Endothelial cell of umbilical vein (primary cell): ENCODE measurements around the gene VIT. TPM values are rescaled to one million over a fixed set of nuclear protein-coding genes. Genes with fewer than 3 reads are reported as not detected.

Experiments
- BruUV-seq: library from RNA; stranded (reverse); fragments of 400-500 nt; replicated peaks from 2 replicates; lab custom pipeline; 2021; lab: Mats Ljungman, UMichigan
- CTCF ChIA-PET: fragments of 300-600, 350-600 bp; sonication (Branson Sonifier 250); formaldehyde crosslinking; loops from one replicate; lab custom pipeline; 2021; ENCODE audit warnings: antibody characterized with exemption, inconsistent platforms; lab: Charles Lee
- POLR2A ChIA-PET: fragments of 300-600, 350-600 bp; sonication (Branson Sonifier 250); formaldehyde crosslinking; loops from one replicate; lab custom pipeline; 2021; ENCODE audit warnings: antibody characterized with exemption, inconsistent platforms; lab: Charles Lee
- DNase-seq: peaks from one replicate; pipeline ENCODE4 v3.0.0-alpha.2; 2011; ENCODE audit warnings: low read depth, low spot score
- FAIRE-seq: peaks from 2 replicates; lab custom pipeline; 2011; peaks lifted over from hg19 to GRCh38; lab: Jason Lieb, UNC
- H2AFZ ChIP-seq: 2 replicates; pipeline ENCODE4 v1.6.0; 2012; ENCODE audit warnings: low read depth, low read length, control low read depth, inconsistent platforms
- H3K27ac ChIP-seq: 2 replicates; pipeline ENCODE4 v1.5.1; 2011; ENCODE audit warnings: low read depth, mild to moderate bottlenecking, control low read depth, low read length, moderate library complexity; ENCODE audit not compliant: insufficient read depth
- H3K27me3 ChIP-seq, 2 experiments: 2 replicates each; pipeline versions ENCODE4 v1.6.0 to v1.6.1; 2011; ENCODE audit warnings: low read length in 2 of 2, mixed read lengths in 1 of 2; ENCODE audit not compliant: control insufficient read depth in 2 of 2, insufficient read depth in 2 of 2
- H3K36me3 ChIP-seq, 2 experiments: 2 replicates in 1 of 2; 3 replicates in 1 of 2; pipeline ENCODE4 v1.5.1; 2011; ENCODE audit warnings: low read length in 2 of 2, mild to moderate bottlenecking in 1 of 2, moderate library complexity in 1 of 2; ENCODE audit not compliant: control insufficient read depth in 2 of 2, insufficient read depth in 2 of 2; ENCODE audit errors: extremely low read depth in 1 of 2
- H3K4me1 ChIP-seq: 3 replicates; pipeline ENCODE4 v1.5.1; 2011; ENCODE audit warnings: mild to moderate bottlenecking, low read length; ENCODE audit not compliant: control insufficient read depth, insufficient read depth; ENCODE audit errors: extremely low read depth
- H3K4me2 ChIP-seq: 2 replicates; pipeline ENCODE4 v1.6.1; 2011; ENCODE audit warnings: low read length, control low read depth, mixed read lengths; ENCODE audit not compliant: insufficient read depth
- H3K4me3 ChIP-seq, 3 experiments: fragments of 200-600 bp in 1 of 3; sonication (generic), shearing (Covaris generic) in 1 of 3; replicated peaks in 1 of 3; 2 replicates each; pipeline ENCODE4 v1.5.1; 2011 to 2016; ENCODE audit warnings: control low read depth in 3 of 3, low read length in 3 of 3, mild to moderate bottlenecking in 2 of 3, inconsistent platforms in 1 of 3, low read depth in 1 of 3, moderate library complexity in 1 of 3; ENCODE audit not compliant: insufficient read depth in 1 of 3
- H3K79me2 ChIP-seq: 2 replicates; pipeline ENCODE4 v1.6.0; 2012; ENCODE audit warnings: low read length, inconsistent platforms; ENCODE audit not compliant: control insufficient read depth, insufficient read depth
- H3K9ac ChIP-seq: replicated peaks from 2 replicates; pipeline ENCODE3; 2011; ENCODE audit warnings: low read length, control low read depth; ENCODE audit not compliant: insufficient read depth; ENCODE audit errors: extremely low read depth
- H3K9me1 ChIP-seq: replicated peaks from 3 replicates; pipeline ENCODE4 v1.6.0; 2011; ENCODE audit warnings: mild to moderate bottlenecking, low read length; ENCODE audit not compliant: control insufficient read depth, insufficient read depth; ENCODE audit errors: extremely low read depth
- H3K9me3 ChIP-seq: replicated peaks from 2 replicates; pipeline ENCODE4 v1.5.1; 2012; ENCODE audit warnings: low read length, inconsistent platforms; ENCODE audit not compliant: control insufficient read depth, insufficient read depth
- H4K20me1 ChIP-seq: replicated peaks from 2 replicates; pipeline ENCODE3; 2011; ENCODE audit warnings: mild to moderate bottlenecking, low read length; ENCODE audit not compliant: control insufficient read depth, insufficient read depth; ENCODE audit errors: extremely low read depth
- CTCF ChIP-seq, 2 donors: IDR thresholded peaks; 1 replicate in 1 of 2; 2 replicates in 1 of 2; pipeline ENCODE4 v1.5.1; 2011; ENCODE audit warnings: low read length in 2 of 2, mild to moderate bottlenecking in 2 of 2, moderate library complexity in 2 of 2, control low read depth in 1 of 2, inconsistent platforms in 1 of 2, low read depth in 1 of 2; ENCODE audit not compliant: insufficient read depth in 1 of 2; ENCODE audit errors: extremely low read depth in 1 of 2
- EZH2 ChIP-seq: IDR thresholded peaks from 2 replicates; pipeline ENCODE4 v1.6.1; 2012; ENCODE audit warnings: borderline replicate concordance, low read depth, mild to moderate bottlenecking, moderate library complexity, low read length, inconsistent platforms; ENCODE audit not compliant: severe bottlenecking
- GATA2 ChIP-seq: IDR thresholded peaks from 2 replicates; pipeline ENCODE4 v1.7.0; 2011; ENCODE audit warnings: low read depth, mild to moderate bottlenecking, moderate library complexity, mixed read lengths, low read length; ENCODE audit not compliant: insufficient read length, insufficient read depth
- JUN ChIP-seq: IDR thresholded peaks from 2 replicates; pipeline ENCODE4 v1.6.1; 2011; ENCODE audit warnings: borderline replicate concordance, low read depth; ENCODE audit not compliant: insufficient read length, insufficient read depth
- MYC ChIP-seq: IDR thresholded peaks from one replicate; pipeline ENCODE4 v1.6.1; 2011; ENCODE audit warnings: mild to moderate bottlenecking, low read depth, low read length
- POLR2A ChIP-seq: IDR thresholded peaks from 2 replicates; pipeline ENCODE4 v1.6.1; 2012; ENCODE audit warnings: low read depth, mild to moderate bottlenecking, control low read depth, low read length
- POLR2AphosphoS5 ChIP-seq: IDR thresholded peaks from 2 replicates; pipeline ENCODE4 v1.6.1; 2012; ENCODE audit warnings: low read depth, mild to moderate bottlenecking, control low read depth, low read length, moderate library complexity; ENCODE audit not compliant: insufficient read depth
- dilution Hi-C: fragments of 300-500 bp; cut with MboI; formaldehyde crosslinking; loops from one replicate; pipeline ENCODE4 v1.15.0; 2019; ENCODE audit warnings: low sequenced_read_pairs; ENCODE audit not compliant: extremely low pct_ligation_motif_present
- intact Hi-C: fragments of 100-400 bp; cut with micrococcal nuclease; formaldehyde crosslinking; loops from one replicate; pipeline ENCODE4 v1.10.0; 2022
- polyA plus RNA-seq, 4 experiments: library from polyadenylated mRNA; depleted of rRNA in 3 of 4; stranded (reverse) in 3 of 4; unstranded in 1 of 4; fragments of >200 nt; gene quantifications; 2 replicates each; pipeline versions ENCODE4 v1.2.1 to v1.2.3, GENCODE V29; 2011 to 2012; ENCODE audit warnings: missing spikeins in 1 of 4
- total RNA-seq: library from RNA; stranded (reverse); gene quantifications from 2 replicates; pipeline ENCODE4 v1.2.3, GENCODE V29; 2021
- TF ChIP-seq, protein P1 (sequence below): IDR thresholded peaks from 2 replicates; pipeline ENCODE4 v1.6.1; 2011; ENCODE audit not compliant: insufficient read depth, insufficient read length

The VIT gene
- total and polyA plus RNA-seq, 2 donors (not counting 3 experiments of a cell fraction or from before 2014, with no cell fraction given), result 0.54 to 0.88 TPM

- H3K4me1 ChIP-seq, result no peaks in the 10 kb centered on the region
- POLR2A ChIA-PET, result no interaction called here
- no peak overlapping the region for H3K9ac ChIP-seq
- H3K9me3 ChIP-seq, result no peaks in the 10 kb centered on the region
- H3K4me3 ChIP-seq, result no peak overlapping the region
- dilution Hi-C loops, result no loop called here
- H3K9me1 ChIP-seq, result no peaks in the 10 kb centered on the region
- H3K79me2 ChIP-seq, result no peaks in the 10 kb centered on the region
- DNase-seq, result no peak
- peaks cover 0 to 6% of the 10 kb centered on the region in 2 experiments for H3K27me3 ChIP-seq
- FAIRE-seq, result no peak
- H3K4me2 ChIP-seq, result no peak overlapping the region
- intact Hi-C loops, result no loop called here
- no peak for TF ChIP-seq EZH2
- TF ChIP-seq POLR2AphosphoS5, result no peak
- TF ChIP-seq GATA2, result no peak
- TF ChIP-seq CTCF (IDR thresholded peaks at IDR 0.05; ENCODE audit: extremely low read depth in 1 of 2, insufficient read depth in 1 of 2, low read depth in 1 of 2, low read length in 2 of 2), result no peak
- TF ChIP-seq, protein P1, sequence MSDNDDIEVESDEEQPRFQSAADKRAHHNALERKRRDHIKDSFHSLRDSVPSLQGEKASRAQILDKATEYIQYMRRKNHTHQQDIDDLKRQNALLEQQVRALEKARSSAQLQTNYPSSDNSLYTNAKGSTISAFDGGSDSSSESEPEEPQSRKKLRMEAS, result no peak
- no peak for TF ChIP-seq MYC
- no peak for TF ChIP-seq JUN
- TF ChIP-seq POLR2A, result no peak
- no peaks in the 10 kb centered on the region for H4K20me1 ChIP-seq
- BruUV-seq, result no TSS peak
- H3K27ac ChIP-seq, result no peak overlapping the region
- no peaks in the 10 kb centered on the region for H3K36me3 ChIP-seq
- no peak overlapping the region for H2AFZ ChIP-seq
- CTCF ChIA-PET, result no interaction called here
Measured at GRCh38 chr2:36717603-36718266, 21.2 kb downstream of the VIT start.
